ENCODE data around the gene PDE4B.
A peak's percentile ranks its signal among the peaks of the same experiment; 100 is the strongest.

Gene PDE4B

DNA sequence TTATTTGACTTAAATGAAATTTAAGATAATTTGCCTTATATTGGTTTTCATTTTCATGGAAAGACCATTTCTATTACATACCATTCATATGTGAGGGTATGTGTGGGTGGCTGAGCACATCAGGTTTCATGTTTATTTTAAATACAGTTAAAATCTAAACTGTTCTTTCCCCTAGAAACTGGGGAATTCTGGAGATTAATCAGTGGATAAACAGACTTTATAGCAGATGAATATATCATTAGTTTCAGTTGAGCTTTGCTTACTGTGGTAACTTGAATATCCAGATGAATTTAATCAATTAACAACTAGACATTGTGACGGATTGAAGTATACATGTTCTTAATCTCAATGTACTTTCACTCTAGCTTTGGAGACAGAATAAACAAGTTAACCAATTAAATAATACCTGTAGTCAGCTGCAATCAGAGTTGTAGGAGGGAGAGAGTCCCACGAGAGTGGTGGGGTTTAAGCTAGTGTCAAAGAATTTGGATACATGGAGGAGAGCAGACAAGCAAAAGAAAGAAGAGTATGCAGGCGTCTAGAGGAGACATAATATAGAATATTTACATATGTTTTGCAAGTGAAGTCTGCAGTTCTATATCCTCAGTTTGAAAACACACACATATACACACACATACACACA, 97.6 kb downstream of the PDE4B start:
- DNase-seq = no peak

- DNase-seq = no peak
Observed at GRCh38 chr1:65894738-65895605, 102.3 kb downstream of the PDE4B start.

DNA sequence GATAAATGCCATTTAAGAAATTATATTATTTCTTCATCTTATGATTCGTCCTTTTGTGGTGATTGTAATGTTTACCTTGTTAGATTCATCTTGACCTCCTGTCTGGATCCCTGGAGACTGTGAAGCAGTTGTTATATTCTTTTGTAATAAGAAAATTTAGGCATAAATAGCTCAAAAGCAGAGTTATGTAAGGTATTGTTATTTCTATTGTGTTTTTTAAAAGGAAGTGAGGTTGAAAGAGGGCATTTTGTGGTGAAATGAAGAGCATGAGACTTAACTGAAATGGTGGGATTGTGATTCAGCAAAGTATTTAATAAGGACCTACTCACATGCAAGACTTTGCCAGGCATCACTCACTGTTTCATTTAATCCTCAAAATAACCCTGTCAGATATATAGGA, 104.0 kb downstream of the PDE4B start:
- DNase-seq = peak; percentile 56

- no peak for DNase-seq
Observed at GRCh38 chr1:65897485-65897884, 104.8 kb downstream of the PDE4B start.

GRCh38 chr1:65904681-65905083, 112.0 kb downstream of the PDE4B start:
- peak; percentile 9 for DNase-seq

GRCh38 chr1:65910432-65910831, 117.7 kb downstream of the PDE4B start:
- DNase-seq = no peak

DNA sequence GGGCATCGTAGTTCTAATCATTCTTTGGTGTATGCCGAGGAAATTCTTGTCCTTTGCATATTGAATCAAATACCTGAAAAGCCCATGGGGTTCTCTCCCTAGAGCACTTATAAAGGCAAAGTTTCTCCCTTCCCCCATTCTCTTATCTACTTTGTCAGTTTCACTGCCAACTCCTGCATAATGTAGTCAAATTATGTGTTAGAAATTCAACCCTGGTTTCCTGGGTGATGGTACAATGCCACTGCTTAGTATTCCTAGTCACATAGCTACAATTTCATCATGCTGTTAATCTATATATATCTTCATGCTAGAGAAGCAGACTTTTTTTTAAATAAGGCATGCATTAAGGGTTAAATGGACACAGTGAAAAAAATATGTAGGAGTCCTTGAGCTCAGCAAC, 119.0 kb downstream of the PDE4B start:
- DNase-seq = no peak

DNA sequence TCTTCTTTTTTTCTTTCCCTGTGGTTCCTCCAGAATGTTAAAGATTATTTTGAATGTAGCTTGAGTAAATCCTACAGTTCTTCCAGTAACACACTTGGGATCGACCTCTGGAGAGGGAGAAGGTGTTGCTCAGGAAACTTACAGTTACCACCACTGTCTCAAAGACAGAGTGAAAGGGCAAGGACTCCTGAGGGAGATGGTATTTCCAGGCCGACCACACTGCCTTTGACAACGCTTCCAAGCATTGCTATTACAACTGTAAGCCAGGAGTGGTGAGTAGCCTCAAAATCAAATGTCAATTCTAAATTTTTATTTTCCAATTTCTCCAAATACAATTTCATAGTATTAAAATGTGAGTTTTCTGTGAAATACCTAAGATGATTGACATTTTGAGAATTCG, 125.9 kb downstream of the PDE4B start:
- DNase-seq = no peak

- no peak for DNase-seq
Observed at GRCh38 chr1:65921446-65921845, 128.8 kb downstream of the PDE4B start.

GRCh38 chr1:65924471-65924870, 131.8 kb downstream of the PDE4B start:
- peak; percentile 67 for DNase-seq

DNA sequence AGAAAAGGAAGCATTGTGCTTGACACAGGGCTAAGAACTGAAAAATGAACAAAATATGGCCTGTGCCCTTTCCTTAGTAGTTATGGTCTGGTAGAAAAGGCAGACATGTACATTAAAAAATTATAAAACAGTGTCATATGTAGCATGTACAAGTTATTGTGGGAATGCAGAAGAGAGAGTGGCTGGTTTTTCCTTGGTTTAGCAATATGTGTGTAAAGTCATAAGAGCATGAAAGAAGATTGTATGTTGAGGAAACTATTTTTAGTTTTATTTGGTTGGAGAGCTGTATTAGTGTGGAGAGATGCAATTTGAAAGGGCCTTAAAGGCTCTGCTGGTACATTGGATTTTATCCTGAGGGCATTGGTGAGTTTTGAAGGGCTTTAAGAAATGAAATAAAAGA, 145.8 kb downstream of the PDE4B start:
- no peak for DNase-seq

GRCh38 chr1:65939191-65939590, 146.5 kb downstream of the PDE4B start:
- DNase-seq = no peak

DNA sequence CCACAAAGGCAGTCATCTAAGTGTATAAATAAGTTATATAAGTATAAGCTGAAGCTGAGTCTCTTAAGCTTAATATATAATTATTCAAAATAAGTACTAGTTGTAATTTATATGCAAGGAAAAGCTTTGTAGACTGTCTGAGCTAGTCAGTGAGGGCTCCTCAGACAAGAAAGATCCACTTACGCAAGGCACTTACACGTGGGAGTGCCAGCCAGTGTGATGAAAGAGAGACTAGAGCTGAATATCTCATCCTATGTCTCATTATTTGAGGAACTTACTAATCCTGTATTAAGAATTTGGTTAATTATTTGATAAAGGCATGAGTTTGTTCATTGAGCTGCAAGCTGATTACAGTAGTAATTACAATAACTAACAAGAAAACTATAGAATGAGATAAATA, 146.9 kb downstream of the PDE4B start:
- no peak for DNase-seq

DNA sequence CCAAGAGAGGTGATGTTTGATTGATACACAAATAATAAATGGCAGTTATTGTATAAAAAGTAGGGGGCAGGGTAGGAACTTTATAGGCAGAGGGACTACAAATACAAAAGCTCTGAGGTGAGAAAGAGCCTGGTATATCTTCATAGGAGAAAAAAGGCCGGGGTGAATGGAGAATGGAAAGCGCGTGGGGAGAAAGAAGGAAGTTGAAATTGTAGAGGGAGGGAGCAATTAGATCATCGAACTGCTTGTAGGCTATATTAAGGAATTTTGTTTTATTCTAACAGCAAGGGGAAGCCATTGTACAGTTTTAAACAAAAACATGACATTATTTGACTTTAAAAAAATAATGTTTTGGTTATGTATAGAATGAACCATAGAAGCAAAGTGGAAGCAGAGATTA, 147.4 kb downstream of the PDE4B start:
- DNase-seq = no peak

GRCh38 chr1:65942476-65942875, 149.8 kb downstream of the PDE4B start:
- DNase-seq = no peak

DNA sequence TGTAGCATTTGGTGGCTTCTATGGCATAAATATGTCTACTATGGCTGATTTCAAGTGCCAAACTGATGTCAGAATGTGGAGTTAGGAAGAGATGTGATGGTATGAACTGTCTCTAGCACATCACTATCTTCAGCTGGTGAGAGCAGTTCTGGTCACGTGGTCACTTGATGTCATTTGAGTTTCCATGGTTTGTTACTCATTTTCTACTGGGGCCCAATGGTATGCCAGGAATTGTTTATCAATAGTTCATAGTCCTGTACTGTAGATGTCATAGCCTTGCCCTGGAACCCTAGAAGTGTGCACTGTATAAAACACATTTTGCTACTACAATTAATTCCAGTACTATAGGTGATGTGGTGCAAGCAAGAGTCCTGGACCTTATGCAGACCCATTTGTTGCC, 153.7 kb downstream of the PDE4B start:
- peak; percentile 7 for DNase-seq

- DNase-seq = no peak
Observed at GRCh38 chr1:65946960-65947359, 154.3 kb downstream of the PDE4B start.

GRCh38 chr1:65948609-65949229, 156.0 kb downstream of the PDE4B start:
- peak; percentile 44 for DNase-seq

DNA sequence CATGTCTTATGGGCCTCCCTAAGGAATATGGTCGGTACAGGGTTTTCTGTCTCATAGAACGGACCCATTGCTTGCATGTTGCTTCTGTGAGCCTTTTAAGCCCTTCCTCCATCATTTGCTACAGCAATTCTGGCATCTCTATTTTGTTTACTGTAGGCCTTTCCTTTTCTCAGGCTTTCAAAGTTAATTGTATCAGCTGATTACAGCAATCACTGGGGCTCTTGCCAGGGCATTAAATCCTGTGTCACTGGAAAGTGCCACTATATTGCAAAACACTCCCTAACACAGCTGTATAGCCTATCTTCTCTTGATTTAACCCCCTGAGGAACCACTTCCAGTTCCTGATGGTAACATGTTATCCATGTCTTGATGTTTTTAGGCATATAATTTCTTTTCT, 156.5 kb downstream of the PDE4B start:
- no peak for DNase-seq

GRCh38 chr1:65949933-65950332, 157.2 kb downstream of the PDE4B start:
- no peak for DNase-seq

GRCh38 chr1:65952696-65953095, 160.0 kb downstream of the PDE4B start:
- peak; percentile 21 for DNase-seq

GRCh38 chr1:65953170-65953569, 160.5 kb downstream of the PDE4B start:
- no peak for DNase-seq

DNA sequence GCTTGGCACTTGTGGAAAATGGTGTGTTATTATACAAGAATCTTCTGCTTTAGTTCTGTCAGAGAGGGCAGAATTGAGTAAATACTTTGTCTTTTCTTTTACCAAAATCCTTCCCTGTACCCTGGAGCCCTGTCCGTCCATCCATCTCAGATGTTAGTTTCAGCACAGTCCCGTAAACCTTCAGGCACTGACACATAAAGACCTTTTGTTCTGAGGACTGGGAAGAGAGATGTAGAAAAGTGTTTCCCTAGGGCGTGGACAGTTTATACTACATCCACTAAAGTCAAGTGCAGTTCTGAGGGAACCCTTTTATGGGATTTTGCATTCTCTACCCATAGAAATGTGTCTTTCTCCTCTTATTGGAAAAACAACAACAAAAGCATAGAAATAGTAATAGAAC, 162.4 kb downstream of the PDE4B start:
- DNase-seq = no peak

GRCh38 chr1:65955503-65955902, 162.8 kb downstream of the PDE4B start:
- DNase-seq = no peak
